CD4-positive, alpha-beta T cell (primary cell): ENCODE measurements around the gene TFAM. TPM values are rescaled to one million over a fixed set of nuclear protein-coding genes. Genes with fewer than 3 reads are reported as not detected.

Source experiments
- ATAC-seq: fragments of 200-7000 bp; cut with Tn5 transposase; one replicate; pipeline ENCODE4 v1.10.0; 2022; ENCODE audit warnings: mild to moderate bottlenecking; ENCODE audit not compliant: poor library complexity
- CTCF ChIA-PET: fragments of 350-600 bp; sonication (Branson Sonifier 250); formaldehyde crosslinking; loops from one replicate; lab custom pipeline; 2021; ENCODE audit warnings: antibody characterized with exemption, inconsistent platforms; lab: Charles Lee
- POLR2A ChIA-PET: fragments of 350-600 bp; sonication (Branson Sonifier 250); formaldehyde crosslinking; loops from one replicate; lab custom pipeline; 2021; ENCODE audit warnings: antibody characterized with exemption, inconsistent platforms; lab: Charles Lee
- DNase-seq, 14 experiments: peaks; one replicate each; pipeline ENCODE4 v3.0.0-alpha.2; 2013 to 2020; ENCODE audit warnings: mixed read lengths in 2 of 14
- H3K27ac ChIP-seq, 2 donors: one replicate each; pipeline versions ENCODE4 v1.5.1 to v1.7.0; 2013; ENCODE audit warnings: low read length in 2 of 2, low read depth in 1 of 2, mild to moderate bottlenecking in 1 of 2
- H3K27me3 ChIP-seq, 2 experiments: 1 replicate in 1 of 2; 2 replicates in 1 of 2; pipeline versions ENCODE4 v1.6.1 to v1.7.0; 2013; ENCODE audit warnings: low read length in 2 of 2, control low read depth in 1 of 2, mild to moderate bottlenecking in 1 of 2, moderate library complexity in 1 of 2; ENCODE audit not compliant: insufficient read depth in 2 of 2, control insufficient read depth in 1 of 2
- H3K36me3 ChIP-seq: one replicate; pipeline ENCODE4 v1.6.1; 2013; ENCODE audit warnings: low read length, control low read depth; ENCODE audit not compliant: insufficient read depth
- H3K4me1 ChIP-seq: one replicate; pipeline ENCODE4 v1.6.1; 2013; ENCODE audit warnings: low read length, control low read depth; ENCODE audit not compliant: insufficient read depth
- H3K4me3 ChIP-seq: one replicate; pipeline ENCODE4 v1.5.1; 2013; ENCODE audit warnings: mild to moderate bottlenecking, low read length, moderate library complexity
- H3K9me3 ChIP-seq, 2 experiments: 1 replicate in 1 of 2; 2 replicates in 1 of 2; pipeline versions ENCODE4 v1.6.1 to v1.7.0; 2013; ENCODE audit warnings: low read length in 2 of 2, mild to moderate bottlenecking in 2 of 2, control low read depth in 1 of 2, moderate library complexity in 1 of 2; ENCODE audit not compliant: control insufficient read depth in 1 of 2, insufficient read depth in 1 of 2
- H3K27ac Mint-ChIP-seq: one replicate; pipeline ENCODE4 v1.8.0; 2020; ENCODE audit warnings: mixed read lengths
- H3K27me3 Mint-ChIP-seq: one replicate; pipeline ENCODE4 v1.8.0; 2021; ENCODE audit warnings: mixed read lengths
- H3K36me3 Mint-ChIP-seq: one replicate; pipeline ENCODE4 v1.8.0; 2021; ENCODE audit warnings: low read depth, mixed read lengths
- H3K4me1 Mint-ChIP-seq: one replicate; pipeline ENCODE4 v1.8.0; 2021; ENCODE audit warnings: low read depth, mixed read lengths
- H3K4me3 Mint-ChIP-seq: one replicate; pipeline ENCODE4 v1.8.0; 2020; ENCODE audit warnings: mild to moderate bottlenecking, mixed read lengths
- H3K9me3 Mint-ChIP-seq: one replicate; pipeline ENCODE4 v1.8.0; 2020; ENCODE audit warnings: mixed read lengths
- CTCF ChIP-seq: fragments of 200-600 bp; IDR thresholded peaks from one replicate; pipeline ENCODE4 v1.8.0; 2022; ENCODE audit warnings: antibody characterized with exemption, mild to moderate bottlenecking
- intact Hi-C, 2 experiments: fragments of 100-400 bp; cut with DNase I in 1 of 2; cut with micrococcal nuclease in 1 of 2; formaldehyde crosslinking; loops; one replicate each; pipeline versions ENCODE4 v1.15.1 to v1.9.0; 2023 to 2025; cut with DNase I, micrococcal nuclease
- total RNA-seq, 174 experiments: library from RNA in 2 of 174; stranded (reverse) in 2 of 174; gene quantifications; one replicate each; pipeline ENCODE4 v1.2.3 and lab custom pipeline; 2021 to 2026

The TFAM gene
- total RNA-seq, 2 experiments from 2014 or later, result 43.7 to 50.5 TPM

- no peak overlapping the region for H3K27ac ChIP-seq
- intact Hi-C loops, result no loop called here
- no peaks in the 10 kb centered on the region for H3K9me3 ChIP-seq
- ATAC-seq (no peak), DNase-seq (no peak)
- peaks cover 17% of the 10 kb centered on the region for H3K36me3 Mint-ChIP-seq
- POLR2A ChIA-PET, result interaction anchor here (1.1 kb wide), 1 partner anchor 35 kb away, joined by 3 read pairs; the partner anchor contains the start of gene TFAM
- H3K9me3 Mint-ChIP-seq, result no peaks in the 10 kb centered on the region
- H3K4me3 ChIP-seq, result no peak overlapping the region
- H3K4me1 ChIP-seq, result no peaks in the 10 kb centered on the region
- no peaks in the 10 kb centered on the region for H3K27me3 ChIP-seq
- H3K36me3 ChIP-seq, result no peaks in the 10 kb centered on the region
- TF ChIP-seq CTCF, result no peak
- CTCF ChIA-PET, result no interaction called here
- H3K4me3 Mint-ChIP-seq, result no peak overlapping the region
- H3K4me1 Mint-ChIP-seq, result peaks cover 47% of the 10 kb centered on the region
- H3K27ac Mint-ChIP-seq, result no peak overlapping the region
- no peaks in the 10 kb centered on the region for H3K27me3 Mint-ChIP-seq
These were observed 35.2 kb upstream of the TFAM start for GRCh38 chr10:58350023-58350422.

- ChIA-PET POLR2A (interaction anchor here (1.1 kb wide), 1 partner anchor 34 kb away, joined by 3 read pairs; the partner anchor contains the start of gene TFAM), CTCF (no interaction called here)
- peaks cover 50% of the 10 kb centered on the region for H3K4me1 Mint-ChIP-seq
- no peak overlapping the region for H3K4me3 ChIP-seq
- ATAC-seq, result no peak
- H3K27me3 Mint-ChIP-seq, result no peaks in the 10 kb centered on the region
- no peaks in the 10 kb centered on the region for H3K4me1 ChIP-seq
- H3K36me3 Mint-ChIP-seq, result peaks cover 13% of the 10 kb centered on the region
- H3K9me3 ChIP-seq, result no peaks in the 10 kb centered on the region
- H3K27me3 ChIP-seq, result no peaks in the 10 kb centered on the region
- H3K9me3 Mint-ChIP-seq, result no peaks in the 10 kb centered on the region
- H3K4me3 Mint-ChIP-seq, result no peak overlapping the region
- intact Hi-C loops, result no loop called here
- TF ChIP-seq CTCF, result no peak
- peak in 2 of 14 experiments; percentile 13 to 16 for DNase-seq
- no peak overlapping the region for H3K27ac ChIP-seq
- H3K36me3 ChIP-seq, result no peaks in the 10 kb centered on the region
- no peak overlapping the region for H3K27ac Mint-ChIP-seq
These were observed 34.4 kb upstream of the TFAM start for GRCh38 chr10:58350619-58351323.

GRCh38 chr10:58351616-58352578 is 33.3 kb upstream of the TFAM start:
- no peak for TF ChIP-seq CTCF
- Mint-ChIP-seq H3K9me3 (no peaks in the 10 kb centered on the region), H3K27ac (no peak overlapping the region), H3K4me1 (peaks cover 58% of the 10 kb centered on the region), H3K27me3 (no peaks in the 10 kb centered on the region), H3K36me3 (peaks cover 5% of the 10 kb centered on the region), H3K4me3 (no peak overlapping the region)
- no peak for DNase-seq
- intact Hi-C loops, result no loop called here
- no peak overlapping the region for H3K27ac ChIP-seq
- H3K4me1 ChIP-seq, result no peaks in the 10 kb centered on the region
- no peaks in the 10 kb centered on the region for H3K36me3 ChIP-seq
- no peak for ATAC-seq
- ChIA-PET CTCF (no interaction called here), POLR2A (no interaction called here)
- H3K9me3 ChIP-seq, result no peaks in the 10 kb centered on the region
- no peaks in the 10 kb centered on the region for H3K27me3 ChIP-seq
- H3K4me3 ChIP-seq, result no peak overlapping the region
